GM23338 (cell line): ENCODE results near the gene CHRNA4.
A peak's percentile ranks its signal among the peaks of the same experiment; 100 is the strongest.

Experiments
- CTCF ChIP-seq, 2 experiments: fragments of 200-600 bp in 1 of 2; sonication (generic) in 1 of 2; conservative IDR thresholded peaks; 2 replicates each; pipeline versions ENCODE4 v1.5.1 to v1.6.1; 2016 to 2017; ENCODE audit warnings: antibody characterized with exemption in 2 of 2, low read depth in 2 of 2, mild to moderate bottlenecking in 2 of 2, moderate library complexity in 1 of 2
- EZH2 ChIP-seq: fragments of 200-600 bp; sonication (generic); IDR thresholded peaks from one replicate; pipeline ENCODE4 v1.8.0; 2017; ENCODE audit warnings: antibody characterized with exemption, mild to moderate bottlenecking, low read depth; ENCODE audit not compliant: unreplicated experiment
- REST ChIP-seq: IDR thresholded peaks from one replicate; pipeline ENCODE4 v1.6.1; 2018; ENCODE audit warnings: antibody characterized with exemption; ENCODE audit not compliant: unreplicated experiment

GRCh38 chr20:63323357-63323981 lies 37.7 kb downstream of the CHRNA4 start:
- TF ChIP-seq CTCF (conservative IDR thresholded peaks at IDR 0.05; ENCODE audit: low read depth in 2 of 2): peak; percentile 26 to 38
- no peak for TF ChIP-seq EZH2
- TF ChIP-seq REST: no peak
